Measurements from ENCODE around the gene LIPC.

Gene LIPC

GRCh38 chr15:58418135-58418534, 13.7 kb upstream of the LIPC start:
- H3K36me3 ChIP-seq (ENCODE audit: control insufficient read depth, insufficient read depth, low read length), result no peaks in the 10 kb centered on the region
- no peaks in the 10 kb centered on the region for H3K4me1 ChIP-seq (ENCODE audit: control insufficient read depth, insufficient read depth, low read length, poor library complexity, severe bottlenecking)
- H3K27me3 ChIP-seq (replicated peaks; ENCODE audit: control insufficient read depth, insufficient read depth, low read length, poor library complexity, severe bottlenecking), result no peaks in the 10 kb centered on the region
- H3K4me3 ChIP-seq (ENCODE audit: insufficient read depth, low read depth, low read length, poor library complexity, severe bottlenecking), result no peak overlapping the region
- no peaks in the 10 kb centered on the region for H3K9me3 ChIP-seq (ENCODE audit: control insufficient read depth, low read length)
- no peak overlapping the region for H3K27ac ChIP-seq (ENCODE audit: insufficient read depth, low read length, poor library complexity, severe bottlenecking)
- no peak for DNase-seq

GRCh38 chr15:58419803-58420524, 11.8 kb upstream of the LIPC start:
- no peaks in the 10 kb centered on the region for H3K4me1 ChIP-seq (ENCODE audit: control insufficient read depth, insufficient read depth, low read length, poor library complexity, severe bottlenecking)
- H3K27me3 ChIP-seq (replicated peaks; ENCODE audit: control insufficient read depth, insufficient read depth, low read length, poor library complexity, severe bottlenecking), result no peaks in the 10 kb centered on the region
- no peaks in the 10 kb centered on the region for H3K9me3 ChIP-seq (ENCODE audit: control insufficient read depth, low read length)

GRCh38 chr15:58420579-58421043, 11.2 kb upstream of the LIPC start:
- no peak overlapping the region for H3K27ac ChIP-seq (ENCODE audit: insufficient read depth, low read length, poor library complexity, severe bottlenecking)
- H3K4me3 ChIP-seq (ENCODE audit: insufficient read depth, low read depth, low read length, poor library complexity, severe bottlenecking), result no peak overlapping the region
- DNase-seq, result no peak
- no peaks in the 10 kb centered on the region for H3K27me3 ChIP-seq (replicated peaks; ENCODE audit: control insufficient read depth, insufficient read depth, low read length, poor library complexity, severe bottlenecking)
- no peaks in the 10 kb centered on the region for H3K36me3 ChIP-seq (ENCODE audit: control insufficient read depth, insufficient read depth, low read length)
- no peaks in the 10 kb centered on the region for H3K9me3 ChIP-seq (ENCODE audit: control insufficient read depth, low read length)
- no peaks in the 10 kb centered on the region for H3K4me1 ChIP-seq (ENCODE audit: control insufficient read depth, insufficient read depth, low read length, poor library complexity, severe bottlenecking)

More at GRCh38 chr15:58419803-58420524, 11.8 kb upstream of the LIPC start:
- Histone ChIP-seq H3K4me3 (ENCODE audit: insufficient read depth, low read depth, low read length, poor library complexity, severe bottlenecking) (no peak overlapping the region), H3K27ac (ENCODE audit: insufficient read depth, low read length, poor library complexity, severe bottlenecking) (no peak overlapping the region), H3K36me3 (ENCODE audit: control insufficient read depth, insufficient read depth, low read length) (no peaks in the 10 kb centered on the region)
- DNase-seq, result no peak

- Histone ChIP-seq H3K4me3 (ENCODE audit: insufficient read depth, low read depth, low read length, poor library complexity, severe bottlenecking) (no peak overlapping the region), H3K9me3 (ENCODE audit: control insufficient read depth, low read length) (no peaks in the 10 kb centered on the region), H3K36me3 (ENCODE audit: control insufficient read depth, insufficient read depth, low read length) (no peaks in the 10 kb centered on the region), H3K27me3 (replicated peaks; ENCODE audit: control insufficient read depth, insufficient read depth, low read length, poor library complexity, severe bottlenecking) (no peaks in the 10 kb centered on the region), H3K4me1 (ENCODE audit: control insufficient read depth, insufficient read depth, low read length, poor library complexity, severe bottlenecking) (no peaks in the 10 kb centered on the region), H3K27ac (ENCODE audit: insufficient read depth, low read length, poor library complexity, severe bottlenecking) (no peak overlapping the region)
- no peak for DNase-seq
Observed at GRCh38 chr15:58423205-58423604, 8.6 kb upstream of the LIPC start.

GRCh38 chr15:58423831-58424608, 7.8 kb upstream of the LIPC start:
- Histone ChIP-seq H3K9me3 (ENCODE audit: control insufficient read depth, low read length) (no peaks in the 10 kb centered on the region), H3K27ac (ENCODE audit: insufficient read depth, low read length, poor library complexity, severe bottlenecking) (no peak overlapping the region), H3K36me3 (ENCODE audit: control insufficient read depth, insufficient read depth, low read length) (no peaks in the 10 kb centered on the region), H3K27me3 (replicated peaks; ENCODE audit: control insufficient read depth, insufficient read depth, low read length, poor library complexity, severe bottlenecking) (no peaks in the 10 kb centered on the region), H3K4me1 (ENCODE audit: control insufficient read depth, insufficient read depth, low read length, poor library complexity, severe bottlenecking) (no peaks in the 10 kb centered on the region), H3K4me3 (ENCODE audit: insufficient read depth, low read depth, low read length, poor library complexity, severe bottlenecking) (no peak overlapping the region)
- no peak for DNase-seq

- no peak for DNase-seq
- Histone ChIP-seq H3K4me1 (ENCODE audit: control insufficient read depth, insufficient read depth, low read length, poor library complexity, severe bottlenecking) (no peaks in the 10 kb centered on the region), H3K27ac (ENCODE audit: insufficient read depth, low read length, poor library complexity, severe bottlenecking) (no peak overlapping the region), H3K9me3 (ENCODE audit: control insufficient read depth, low read length) (no peaks in the 10 kb centered on the region), H3K27me3 (replicated peaks; ENCODE audit: control insufficient read depth, insufficient read depth, low read length, poor library complexity, severe bottlenecking) (no peaks in the 10 kb centered on the region), H3K36me3 (ENCODE audit: control insufficient read depth, insufficient read depth, low read length) (no peaks in the 10 kb centered on the region), H3K4me3 (ENCODE audit: insufficient read depth, low read depth, low read length, poor library complexity, severe bottlenecking) (no peak overlapping the region)
Observed at GRCh38 chr15:58424722-58425121, 7.1 kb upstream of the LIPC start.

GRCh38 chr15:58425185-58425584, 6.6 kb upstream of the LIPC start:
- no peak overlapping the region for H3K4me3 ChIP-seq (ENCODE audit: insufficient read depth, low read depth, low read length, poor library complexity, severe bottlenecking)
- H3K9me3 ChIP-seq (ENCODE audit: control insufficient read depth, low read length), result no peaks in the 10 kb centered on the region
- no peaks in the 10 kb centered on the region for H3K36me3 ChIP-seq (ENCODE audit: control insufficient read depth, insufficient read depth, low read length)

GRCh38 chr15:58425834-58426233, 6.0 kb upstream of the LIPC start:
- H3K4me1 ChIP-seq (ENCODE audit: control insufficient read depth, insufficient read depth, low read length, poor library complexity, severe bottlenecking), result no peaks in the 10 kb centered on the region
- no peak for DNase-seq
- no peak overlapping the region for H3K27ac ChIP-seq (ENCODE audit: insufficient read depth, low read length, poor library complexity, severe bottlenecking)
- H3K4me3 ChIP-seq (ENCODE audit: insufficient read depth, low read depth, low read length, poor library complexity, severe bottlenecking), result no peak overlapping the region
- H3K27me3 ChIP-seq (replicated peaks; ENCODE audit: control insufficient read depth, insufficient read depth, low read length, poor library complexity, severe bottlenecking), result no peaks in the 10 kb centered on the region
- no peaks in the 10 kb centered on the region for H3K9me3 ChIP-seq (ENCODE audit: control insufficient read depth, low read length)
- H3K36me3 ChIP-seq (ENCODE audit: control insufficient read depth, insufficient read depth, low read length), result no peaks in the 10 kb centered on the region

More at GRCh38 chr15:58425185-58425584, 6.6 kb upstream of the LIPC start:
- Histone ChIP-seq H3K27ac (ENCODE audit: insufficient read depth, low read length, poor library complexity, severe bottlenecking) (no peak overlapping the region), H3K27me3 (replicated peaks; ENCODE audit: control insufficient read depth, insufficient read depth, low read length, poor library complexity, severe bottlenecking) (no peaks in the 10 kb centered on the region), H3K4me1 (ENCODE audit: control insufficient read depth, insufficient read depth, low read length, poor library complexity, severe bottlenecking) (no peaks in the 10 kb centered on the region)
- no peak for DNase-seq

- no peak for DNase-seq
- H3K36me3 ChIP-seq (ENCODE audit: control insufficient read depth, insufficient read depth, low read length), result no peaks in the 10 kb centered on the region
- no peaks in the 10 kb centered on the region for H3K9me3 ChIP-seq (ENCODE audit: control insufficient read depth, low read length)
- H3K4me3 ChIP-seq (ENCODE audit: insufficient read depth, low read depth, low read length, poor library complexity, severe bottlenecking), result no peak overlapping the region
- no peak overlapping the region for H3K27ac ChIP-seq (ENCODE audit: insufficient read depth, low read length, poor library complexity, severe bottlenecking)
- H3K27me3 ChIP-seq (replicated peaks; ENCODE audit: control insufficient read depth, insufficient read depth, low read length, poor library complexity, severe bottlenecking), result no peaks in the 10 kb centered on the region
- no peaks in the 10 kb centered on the region for H3K4me1 ChIP-seq (ENCODE audit: control insufficient read depth, insufficient read depth, low read length, poor library complexity, severe bottlenecking)
Observed at GRCh38 chr15:58426501-58426900, 5.3 kb upstream of the LIPC start.

- H3K4me1 ChIP-seq (ENCODE audit: control insufficient read depth, insufficient read depth, low read length, poor library complexity, severe bottlenecking), result no peaks in the 10 kb centered on the region
- no peak for DNase-seq
- no peaks in the 10 kb centered on the region for H3K27me3 ChIP-seq (replicated peaks; ENCODE audit: control insufficient read depth, insufficient read depth, low read length, poor library complexity, severe bottlenecking)
Observed at GRCh38 chr15:58427987-58428386, 3.8 kb upstream of the LIPC start.

More at GRCh38 chr15:58427987-58428386, 3.8 kb upstream of the LIPC start:
- Histone ChIP-seq H3K4me3 (ENCODE audit: insufficient read depth, low read depth, low read length, poor library complexity, severe bottlenecking) (no peak overlapping the region), H3K36me3 (ENCODE audit: control insufficient read depth, insufficient read depth, low read length) (no peaks in the 10 kb centered on the region), H3K27ac (ENCODE audit: insufficient read depth, low read length, poor library complexity, severe bottlenecking) (no peak overlapping the region), H3K9me3 (ENCODE audit: control insufficient read depth, low read length) (no peaks in the 10 kb centered on the region)

Measured in effector memory CD4-positive, alpha-beta T cell (primary cell).